GM18505 (cell line): ENCODE results near the gene VPS52.
"Not testable (repeated sequence)": the region's sequence is repeated elsewhere in the genome, so short reads cannot be mapped to it uniquely, and the experiment has no call there.

Source experiments
- ATAC-seq: cut with Tn5 transposase; IDR thresholded peaks from one replicate; pipeline ENCODE4 v1.9.1; 2021; ENCODE audit not compliant: unreplicated experiment
- POLR2A ChIP-seq: IDR thresholded peaks from 4 replicates; pipeline ENCODE4 v1.6.1; 2011; ENCODE audit warnings: borderline replicate concordance; ENCODE audit not compliant: insufficient read depth, insufficient read length; ENCODE audit errors: extremely low read depth

VPS52 gene

GRCh38 chr6:33271117-33271467 lies 584 bp downstream of the VPS52 start:
- TF ChIP-seq POLR2A = no peak
- ATAC-seq = no peak

- no peak for ATAC-seq
- TF ChIP-seq POLR2A = no peak
Observed at GRCh38 chr6:33264015-33264414, 7.7 kb downstream of the VPS52 start.

GRCh38 chr6:33262490-33262889 lies 9.2 kb downstream of the VPS52 start:
- not testable (repeated sequence) for ATAC-seq

GRCh38 chr6:33259032-33259431 lies 12.6 kb downstream of the VPS52 start:
- no peak for ATAC-seq

DNA sequence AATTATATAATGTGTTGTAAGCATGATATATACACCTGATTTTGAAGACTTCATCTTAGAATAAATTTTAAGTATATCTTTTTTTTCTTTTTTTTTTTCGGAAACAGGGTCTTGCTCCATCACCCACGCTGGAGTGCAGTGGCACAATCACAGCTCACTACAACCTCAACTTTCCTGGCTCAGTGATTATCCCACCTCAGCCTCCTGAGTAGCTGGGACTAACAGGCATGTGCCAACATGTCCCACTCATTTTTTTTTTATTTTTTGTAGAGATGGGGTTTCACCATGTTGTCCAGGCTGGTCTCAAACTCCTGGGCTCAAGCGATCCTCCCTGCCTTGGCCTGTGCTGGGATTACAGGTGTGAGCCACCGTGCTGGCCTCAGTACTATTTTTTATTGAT lies 17.1 kb downstream of the VPS52 start:
- ATAC-seq = no peak
- TF ChIP-seq POLR2A = no peak

More at GRCh38 chr6:33259032-33259431, 12.6 kb downstream of the VPS52 start:
- TF ChIP-seq POLR2A = no peak

GRCh38 chr6:33252759-33253158 lies 18.9 kb downstream of the VPS52 start:
- no peak for ATAC-seq
- TF ChIP-seq POLR2A = no peak

- no peak for ATAC-seq
- TF ChIP-seq POLR2A = no peak
Observed at GRCh38 chr6:33251395-33252012, 20.2 kb downstream of the VPS52 start.

GRCh38 chr6:33250731-33251130 lies 20.9 kb downstream of the VPS52 start:
- no peak for ATAC-seq
- no peak for TF ChIP-seq POLR2A

DNA sequence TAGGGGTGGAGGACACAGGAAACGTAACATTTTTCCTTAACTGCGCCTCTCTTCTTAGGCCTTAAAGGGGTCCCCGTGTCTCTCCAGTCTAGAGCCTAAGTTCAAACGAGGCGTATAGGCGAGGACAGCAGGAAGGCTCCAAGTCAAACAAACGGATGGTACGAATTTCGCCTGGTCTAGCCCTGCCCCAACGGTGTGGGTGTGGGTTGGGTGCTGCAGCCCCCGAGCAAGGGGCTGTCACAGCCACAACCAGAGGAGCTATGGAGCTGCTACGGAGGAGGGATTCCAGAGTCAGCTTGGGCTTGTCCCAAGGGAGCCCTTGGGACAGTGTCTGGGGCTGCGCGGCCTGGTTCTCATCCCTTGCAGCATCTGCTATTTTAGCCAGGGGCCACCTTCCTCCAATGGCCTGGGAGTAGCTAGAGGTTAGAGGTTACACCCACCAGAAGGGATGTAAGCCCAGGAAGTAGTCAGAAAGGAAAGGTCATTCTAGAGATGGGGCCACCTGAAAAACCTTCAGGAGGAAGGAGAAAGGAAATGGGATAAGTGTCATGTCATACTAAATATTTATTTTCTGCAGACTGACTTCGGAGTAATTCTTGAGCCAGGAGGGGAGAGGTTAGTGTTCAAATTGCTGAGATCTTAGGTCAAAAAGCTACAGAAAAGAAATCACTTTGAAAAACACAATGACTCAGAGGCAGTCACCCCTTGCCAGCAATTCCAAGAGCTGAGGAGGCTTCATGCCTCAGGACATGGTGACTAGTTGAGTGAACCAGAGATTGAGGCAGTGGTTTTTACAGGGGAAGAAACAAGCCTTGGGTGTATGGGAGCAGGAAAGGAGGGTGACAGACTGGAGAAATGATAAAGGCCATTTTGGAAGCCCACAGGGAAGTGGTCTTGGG lies 21.7 kb downstream of the VPS52 start:
- ATAC-seq = peak; percentile 1
- no peak for TF ChIP-seq POLR2A

DNA sequence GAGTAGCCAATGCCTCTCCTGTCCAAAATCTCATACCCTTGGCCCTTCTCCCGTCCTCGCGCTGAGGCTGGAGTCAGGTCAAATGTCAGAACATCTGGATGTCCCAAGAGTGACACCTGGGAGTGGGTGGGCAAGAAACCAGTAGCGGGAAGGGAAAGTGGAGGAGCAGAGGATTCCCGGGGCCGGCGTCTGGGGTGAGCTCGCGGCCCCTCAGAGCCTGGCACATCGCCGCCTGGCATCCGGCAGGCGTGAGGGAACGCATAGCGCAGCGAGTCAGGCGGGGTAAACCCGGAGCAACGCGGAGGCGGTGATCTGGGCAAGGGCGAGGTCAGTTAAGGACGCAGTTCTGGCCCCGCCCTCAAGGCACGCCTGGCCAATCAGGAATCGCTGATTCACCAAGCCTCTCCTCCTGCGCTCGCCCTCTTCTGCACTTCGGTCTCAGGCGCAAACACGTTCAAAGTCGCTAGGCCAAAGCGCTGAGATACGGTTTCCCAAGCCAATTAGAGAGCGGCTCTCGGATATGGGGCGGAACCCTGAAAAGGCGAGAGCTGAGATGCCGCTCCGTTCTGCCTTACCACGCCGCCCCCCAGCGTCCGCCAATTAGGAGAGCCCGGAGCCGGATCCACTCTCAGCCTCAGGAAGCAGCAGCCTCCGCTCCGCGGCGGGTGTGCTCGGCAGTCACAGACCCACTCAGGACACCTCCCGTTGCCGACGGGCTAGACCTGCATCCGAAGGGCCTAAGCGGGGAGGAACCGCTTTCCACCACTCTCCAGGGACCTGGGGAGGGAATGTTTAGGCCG lies 22.5 kb downstream of the VPS52 start:
- ATAC-seq = peak; percentile 80
- peak; percentile 95 for TF ChIP-seq POLR2A

DNA sequence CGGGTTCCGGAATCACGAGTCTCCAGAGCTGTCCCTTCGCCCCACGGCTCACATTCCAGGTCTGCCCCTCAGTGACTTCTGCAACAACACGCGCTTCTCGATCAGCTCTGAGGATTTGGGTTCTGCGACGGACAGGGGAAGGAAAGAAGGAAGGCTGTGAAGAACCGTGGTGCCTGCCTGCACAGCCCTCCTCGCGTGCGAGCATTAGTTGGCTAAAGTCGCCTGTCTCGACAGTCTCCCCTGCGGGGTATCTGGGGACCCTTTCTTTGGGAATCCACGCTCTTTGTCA lies 23.1 kb downstream of the VPS52 start:
- no peak for ATAC-seq

DNA sequence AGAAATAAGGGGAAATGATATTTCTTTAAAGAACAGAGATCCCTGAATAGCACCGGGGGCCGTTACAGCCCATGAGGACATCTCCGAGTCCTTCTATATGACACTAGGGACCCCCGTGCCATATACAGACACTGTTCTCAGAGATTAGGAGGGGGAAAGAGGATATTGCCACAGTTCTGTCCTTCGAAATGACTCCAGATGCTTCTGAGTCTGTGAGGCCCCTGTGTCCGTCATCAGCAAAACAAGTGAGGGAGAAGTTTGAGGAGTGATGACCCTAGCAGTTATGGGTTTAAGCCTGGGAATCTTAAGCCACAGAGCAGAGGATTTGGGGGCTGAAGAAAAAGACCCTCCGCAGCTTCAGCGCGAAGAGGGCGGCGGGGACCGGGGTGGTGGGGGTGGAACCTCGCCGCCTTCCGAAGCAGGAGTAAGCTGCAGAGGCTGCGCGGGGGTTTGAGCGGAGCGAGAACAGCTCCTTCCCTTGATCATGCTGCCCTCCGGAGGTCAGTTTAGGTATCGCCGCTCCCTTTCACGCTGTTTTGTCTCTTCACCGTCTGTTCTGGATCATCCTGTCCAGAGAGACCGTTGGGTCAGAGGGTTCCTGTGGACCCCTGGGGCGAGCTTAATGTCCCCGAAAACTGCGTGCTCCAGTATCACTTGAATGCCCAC lies 23.6 kb downstream of the VPS52 start:
- ATAC-seq = peak; percentile 50
- TF ChIP-seq POLR2A = no peak

More for the DNA sequence above, 23.1 kb downstream of the VPS52 start:
- no peak for TF ChIP-seq POLR2A

GRCh38 chr6:33243476-33243875 lies 28.2 kb downstream of the VPS52 start:
- no peak for ATAC-seq
- no peak for TF ChIP-seq POLR2A
